Keratinocyte (primary cell): Measurements from ENCODE around the gene SEMA3F. TPM values are rescaled to one million over a fixed set of nuclear protein-coding genes. Genes with fewer than 3 reads are reported as not detected.

ENCODE experiments used
- DNase-seq: peaks from one replicate; pipeline ENCODE4 v3.0.0-alpha.2; 2011; ENCODE audit warnings: low read depth, missing footprints, low spot score
- FAIRE-seq: peaks from 2 replicates; lab custom pipeline; 2011; peaks lifted over from hg19 to GRCh38; lab: Jason Lieb, UNC
- H2AFZ ChIP-seq: 2 replicates; pipeline ENCODE4 v1.6.0; 2012; ENCODE audit warnings: low read length, control low read depth, inconsistent platforms; ENCODE audit not compliant: control insufficient read depth
- H3K27ac ChIP-seq: 2 replicates; pipeline ENCODE4 v1.5.1; 2011; ENCODE audit warnings: low read length; ENCODE audit not compliant: control insufficient read depth, insufficient read depth
- H3K27me3 ChIP-seq: 3 replicates; pipeline ENCODE4 v1.6.0; 2011; ENCODE audit warnings: low read length; ENCODE audit not compliant: control insufficient read depth, insufficient read depth; ENCODE audit errors: extremely low read depth
- H3K36me3 ChIP-seq, 2 experiments: 2 replicates in 1 of 2; 3 replicates in 1 of 2; pipeline ENCODE4 v1.5.1; 2011; ENCODE audit warnings: low read length in 2 of 2, mild to moderate bottlenecking in 1 of 2; ENCODE audit not compliant: control insufficient read depth in 2 of 2, insufficient read depth in 2 of 2; ENCODE audit errors: extremely low read depth in 1 of 2
- H3K4me1 ChIP-seq: 3 replicates; pipeline ENCODE4 v1.5.1; 2011; ENCODE audit warnings: low read length; ENCODE audit not compliant: control insufficient read depth, insufficient read depth; ENCODE audit errors: extremely low read depth
- H3K4me2 ChIP-seq: 3 replicates; pipeline ENCODE4 v1.6.0; 2011; ENCODE audit warnings: low read depth, low read length; ENCODE audit not compliant: control insufficient read depth, insufficient read depth; ENCODE audit errors: extremely low read depth
- H3K4me3 ChIP-seq, 3 experiments: fragments of 200-600 bp in 1 of 3; sonication (generic) in 1 of 3; 2 replicates in 2 of 3; 3 replicates in 1 of 3; pipeline ENCODE4 v1.5.1; 2011 to 2016; ENCODE audit warnings: low read length in 3 of 3, mild to moderate bottlenecking in 3 of 3, control low read depth in 2 of 3, inconsistent platforms in 1 of 3, low read depth in 1 of 3, mixed read lengths in 1 of 3, mixed run types in 1 of 3, moderate library complexity in 1 of 3; ENCODE audit not compliant: control insufficient read depth in 2 of 3, insufficient read depth in 2 of 3; ENCODE audit errors: extremely low read depth in 1 of 3
- H3K79me2 ChIP-seq: 2 replicates; pipeline ENCODE4 v1.6.0; 2012; ENCODE audit warnings: low read length; ENCODE audit not compliant: control insufficient read depth, insufficient read depth
- H3K9ac ChIP-seq: 3 replicates; pipeline ENCODE4 v1.6.0; 2011; ENCODE audit warnings: low read length; ENCODE audit not compliant: control insufficient read depth, insufficient read depth; ENCODE audit errors: extremely low read depth
- H3K9me1 ChIP-seq: 3 replicates; pipeline ENCODE4 v1.6.0; 2011; ENCODE audit warnings: low read length; ENCODE audit not compliant: control insufficient read depth, insufficient read depth; ENCODE audit errors: extremely low read depth
- H3K9me3 ChIP-seq: 2 replicates; pipeline ENCODE4 v1.5.1; 2012; ENCODE audit warnings: low read depth, low read length; ENCODE audit not compliant: control insufficient read depth
- H4K20me1 ChIP-seq: 3 replicates; pipeline ENCODE4 v1.6.0; 2011; ENCODE audit warnings: low read length; ENCODE audit not compliant: control insufficient read depth, insufficient read depth; ENCODE audit errors: extremely low read depth
- EZH2 ChIP-seq: IDR thresholded peaks from one replicate; pipeline ENCODE4 v1.6.1; 2012; ENCODE audit warnings: inconsistent platforms, mild to moderate bottlenecking, low read length, moderate library complexity
- dilution Hi-C: fragments of 300-500 bp; cut with MboI; formaldehyde crosslinking; loops from one replicate; pipeline ENCODE4 v1.7.0; 2020; ENCODE audit warnings: low sequenced_read_pairs; ENCODE audit not compliant: extremely low pct_ligation_motif_present
- polyA plus RNA-seq, 5 experiments: library from polyadenylated mRNA; depleted of rRNA in 3 of 5; stranded (reverse) in 3 of 5; stranded (forward) in 1 of 5; unstranded in 1 of 5; fragments of >200 nt; gene quantifications; 1 replicate in 1 of 5; 2 replicates in 3 of 5; 3 replicates in 1 of 5; pipeline versions ENCODE4 v1.2.1 to v1.2.3, GENCODE V29; 2011 to 2012; ENCODE audit warnings: missing spikeins in 2 of 5, low read depth in 1 of 5, low replicate concordance in 1 of 5
- TF ChIP-seq, protein P1 (sequence below), 3 experiments: IDR thresholded peaks in 1 of 3; conservative IDR thresholded peaks in 1 of 3; optimal IDR thresholded peaks in 1 of 3; 2 replicates in 2 of 3; 3 replicates in 1 of 3; pipeline versions ENCODE3 to v1.5.1; 2011; ENCODE audit warnings: low read length in 3 of 3, mild to moderate bottlenecking in 3 of 3, moderate library complexity in 2 of 3, control low read depth in 1 of 3, inconsistent platforms in 1 of 3; ENCODE audit not compliant: insufficient read depth in 2 of 3; ENCODE audit errors: extremely low read depth in 1 of 3

The SEMA3F gene
- polyA plus RNA-seq, 1 donor (not counting 4 experiments of a cell fraction or from before 2014, with no cell fraction given), result 72.8 TPM

DNA sequence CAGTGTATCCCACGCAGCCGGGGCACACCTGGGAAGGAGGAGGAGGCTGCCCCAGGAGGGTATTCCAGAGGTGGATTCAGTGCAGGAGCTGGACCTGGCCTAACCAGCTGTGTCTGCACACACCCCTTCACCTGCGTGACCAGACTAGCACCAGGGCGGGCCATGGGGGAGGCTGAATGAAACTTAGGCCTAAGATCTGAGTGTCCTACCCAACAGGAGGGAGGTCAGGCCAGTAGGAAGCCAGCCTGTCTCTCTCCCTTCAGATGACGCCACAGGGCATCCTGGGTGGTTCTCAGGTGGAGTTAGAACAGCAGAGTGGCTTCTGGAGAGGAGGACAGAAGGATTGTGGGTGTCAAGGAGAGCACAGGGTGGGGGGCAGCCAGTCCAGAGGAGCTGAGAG lies 3.4 kb upstream of the SEMA3F start:
- Histone ChIP-seq H3K4me2 (peak overlapping the region; percentile 59), H4K20me1 (no peaks in the 10 kb centered on the region), H3K9me1 (no peaks in the 10 kb centered on the region), H2AFZ (peak overlapping the region; percentile 53), H3K9me3 (no peaks in the 10 kb centered on the region), H3K4me1 (peaks cover 38% of the 10 kb centered on the region), H3K27ac (peak overlapping the region; percentile 25), H3K79me2 (peaks cover 18% of the 10 kb centered on the region), H3K9ac (peak overlapping the region; percentile 19), H3K27me3 (no peaks in the 10 kb centered on the region), H3K4me3 (peak overlapping the region in 1 of 3 experiments; percentile 17), H3K36me3 (no peaks in the 10 kb centered on the region)
- TF ChIP-seq, protein P1, sequence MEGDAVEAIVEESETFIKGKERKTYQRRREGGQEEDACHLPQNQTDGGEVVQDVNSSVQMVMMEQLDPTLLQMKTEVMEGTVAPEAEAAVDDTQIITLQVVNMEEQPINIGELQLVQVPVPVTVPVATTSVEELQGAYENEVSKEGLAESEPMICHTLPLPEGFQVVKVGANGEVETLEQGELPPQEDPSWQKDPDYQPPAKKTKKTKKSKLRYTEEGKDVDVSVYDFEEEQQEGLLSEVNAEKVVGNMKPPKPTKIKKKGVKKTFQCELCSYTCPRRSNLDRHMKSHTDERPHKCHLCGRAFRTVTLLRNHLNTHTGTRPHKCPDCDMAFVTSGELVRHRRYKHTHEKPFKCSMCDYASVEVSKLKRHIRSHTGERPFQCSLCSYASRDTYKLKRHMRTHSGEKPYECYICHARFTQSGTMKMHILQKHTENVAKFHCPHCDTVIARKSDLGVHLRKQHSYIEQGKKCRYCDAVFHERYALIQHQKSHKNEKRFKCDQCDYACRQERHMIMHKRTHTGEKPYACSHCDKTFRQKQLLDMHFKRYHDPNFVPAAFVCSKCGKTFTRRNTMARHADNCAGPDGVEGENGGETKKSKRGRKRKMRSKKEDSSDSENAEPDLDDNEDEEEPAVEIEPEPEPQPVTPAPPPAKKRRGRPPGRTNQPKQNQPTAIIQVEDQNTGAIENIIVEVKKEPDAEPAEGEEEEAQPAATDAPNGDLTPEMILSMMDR (optimal IDR thresholded peaks at IDR 0.05 in 1 of 3, IDR thresholded peaks at IDR 0.05 in 1 of 3, conservative IDR thresholded peaks at IDR 0.05 in 1 of 3; ENCODE audit: extremely low read depth in 1 of 3, insufficient read depth in 2 of 3, low read length in 3 of 3), result no peak
- no peak for TF ChIP-seq EZH2
- FAIRE-seq (peak; percentile 46), DNase-seq (no peak)
- dilution Hi-C loops, result no loop called here

GRCh38 chr3:50153782-50154475 lies 1.2 kb upstream of the SEMA3F start:
- Histone ChIP-seq H4K20me1 (no peaks in the 10 kb centered on the region), H3K9me3 (no peaks in the 10 kb centered on the region), H3K27me3 (no peaks in the 10 kb centered on the region), H3K9ac (no peak overlapping the region), H2AFZ (no peak overlapping the region), H3K4me1 (peaks cover 48% of the 10 kb centered on the region), H3K4me2 (peak overlapping the region; percentile 23), H3K4me3 (no peak overlapping the region), H3K79me2 (peaks cover 40% of the 10 kb centered on the region), H3K27ac (no peak overlapping the region), H3K9me1 (peaks cover 6% of the 10 kb centered on the region), H3K36me3 (peaks cover under 1 to 8% of the 10 kb centered on the region in 2 experiments)
- no peak for TF ChIP-seq EZH2
- dilution Hi-C loops, result no loop called here
- FAIRE-seq (no peak), DNase-seq (no peak)
